GM12878 (cell line): ENCODE results near the gene CPNE6.

Experiments
- CTCF ChIP-seq, 3 experiments: IDR thresholded peaks in 2 of 3; conservative IDR thresholded peaks in 1 of 3; 2 replicates each; pipeline ENCODE4 v1.5.1; 2011; ENCODE audit warnings: low read depth in 3 of 3, low read length in 3 of 3, mild to moderate bottlenecking in 3 of 3, control low read depth in 2 of 3, moderate library complexity in 2 of 3, inconsistent platforms in 1 of 3, mixed read lengths in 1 of 3; ENCODE audit not compliant: control insufficient read depth in 2 of 3, insufficient read depth in 1 of 3; ENCODE audit errors: extremely low read depth in 1 of 3
- PBX3 ChIP-seq: IDR thresholded peaks from 2 replicates; pipeline ENCODE4 v1.6.1; 2011; ENCODE audit warnings: mild to moderate bottlenecking, low read depth, low read length, moderate library complexity; ENCODE audit not compliant: insufficient replicate concordance
- POLR2A ChIP-seq: IDR thresholded peaks from 2 replicates; pipeline ENCODE4 v1.6.1; 2011; ENCODE audit warnings: low read depth, mild to moderate bottlenecking, low read length

- TF ChIP-seq PBX3, result no peak
- TF ChIP-seq CTCF (IDR thresholded peaks at IDR 0.05 in 2 of 3, conservative IDR thresholded peaks at IDR 0.05 in 1 of 3; ENCODE audit: control insufficient read depth in 2 of 3, extremely low read depth in 1 of 3, insufficient read depth in 1 of 3, low read depth in 3 of 3, low read length in 3 of 3), result no peak
- TF ChIP-seq POLR2A, result no peak
Observed at GRCh38 chr14:24121210-24121609, 49.8 kb downstream of the CPNE6 start.
